Suprapubic skin (tissue), 4 donors: ENCODE data around the gene LHPP.

Source experiments
- EP300 ChIP-seq: sonication (generic); formaldehyde crosslinking; IDR thresholded peaks from one replicate; pipeline ENCODE4 v1.6.1; 2017; ENCODE audit warnings: antibody characterized with exemption
- POLR2AphosphoS5 ChIP-seq, 3 donors: sonication (generic); formaldehyde crosslinking; IDR thresholded peaks; one replicate each; pipeline ENCODE4 v1.6.1; 2017; ENCODE audit warnings: antibody characterized with exemption in 3 of 3
- TF ChIP-seq, protein P1 (sequence below), 2 donors: fragments of 200-600 bp in 1 of 2; fragments of 450-650 bp in 1 of 2; sonication (generic) in 1 of 2; IDR thresholded peaks; one replicate each; pipeline ENCODE4 v1.5.1; 2016 to 2019; ENCODE audit warnings: antibody characterized with exemption in 2 of 2, mild to moderate bottlenecking in 1 of 2, moderate library complexity in 1 of 2

DNA sequence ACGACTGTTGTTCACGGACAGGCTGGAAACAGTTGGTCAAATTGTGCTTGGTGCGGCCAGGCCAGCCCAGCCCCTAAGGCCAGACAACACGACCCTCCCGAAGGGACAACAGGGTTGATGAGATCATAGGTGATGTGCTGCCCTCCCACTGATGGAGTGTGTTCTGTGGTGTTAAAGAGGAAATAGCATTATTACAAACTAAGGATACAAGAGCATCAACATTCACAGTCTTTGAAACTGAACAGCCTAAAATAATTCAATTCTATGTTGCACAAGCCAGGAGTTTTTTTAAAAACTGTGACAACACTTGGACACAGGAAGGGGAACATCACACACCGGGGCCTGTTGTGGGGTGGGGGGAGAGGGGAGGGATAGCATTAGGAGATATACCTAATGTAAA lies 194.9 kb downstream of the LHPP start:
- TF ChIP-seq, protein P1, sequence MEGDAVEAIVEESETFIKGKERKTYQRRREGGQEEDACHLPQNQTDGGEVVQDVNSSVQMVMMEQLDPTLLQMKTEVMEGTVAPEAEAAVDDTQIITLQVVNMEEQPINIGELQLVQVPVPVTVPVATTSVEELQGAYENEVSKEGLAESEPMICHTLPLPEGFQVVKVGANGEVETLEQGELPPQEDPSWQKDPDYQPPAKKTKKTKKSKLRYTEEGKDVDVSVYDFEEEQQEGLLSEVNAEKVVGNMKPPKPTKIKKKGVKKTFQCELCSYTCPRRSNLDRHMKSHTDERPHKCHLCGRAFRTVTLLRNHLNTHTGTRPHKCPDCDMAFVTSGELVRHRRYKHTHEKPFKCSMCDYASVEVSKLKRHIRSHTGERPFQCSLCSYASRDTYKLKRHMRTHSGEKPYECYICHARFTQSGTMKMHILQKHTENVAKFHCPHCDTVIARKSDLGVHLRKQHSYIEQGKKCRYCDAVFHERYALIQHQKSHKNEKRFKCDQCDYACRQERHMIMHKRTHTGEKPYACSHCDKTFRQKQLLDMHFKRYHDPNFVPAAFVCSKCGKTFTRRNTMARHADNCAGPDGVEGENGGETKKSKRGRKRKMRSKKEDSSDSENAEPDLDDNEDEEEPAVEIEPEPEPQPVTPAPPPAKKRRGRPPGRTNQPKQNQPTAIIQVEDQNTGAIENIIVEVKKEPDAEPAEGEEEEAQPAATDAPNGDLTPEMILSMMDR (IDR thresholded peaks at IDR 0.05): no peak
- no peak for TF ChIP-seq EP300
- no peak for TF ChIP-seq POLR2AphosphoS5 (IDR thresholded peaks at IDR 0.05)
